Lung (tissue), 16 donors: ENCODE measurements around the gene RPH3AL. TPM values are rescaled to one million over a fixed set of nuclear protein-coding genes. Genes with fewer than 3 reads are reported as not detected.

Experiments
- ATAC-seq: fragments of 200-7000 bp; cut with Tn5 transposase; one replicate; pipeline ENCODE4 v1.9.1; 2020; ENCODE audit warnings: moderate number of reproducible peaks; ENCODE audit not compliant: insufficient read depth, low FRiP score
- DNase-seq, 3 donors: peaks; one replicate each; pipeline ENCODE4 v3.0.0-alpha.2; 2013 to 2017
- H3K27ac ChIP-seq, 2 donors: one replicate each; pipeline ENCODE4 v1.5.1; 2013; ENCODE audit warnings: mild to moderate bottlenecking in 2 of 2, moderate library complexity in 2 of 2, control low read depth in 1 of 2, inconsistent platforms in 1 of 2, low read depth in 1 of 2, low read length in 1 of 2
- H3K27me3 ChIP-seq, 3 donors: one replicate each; pipeline ENCODE4 v1.5.1; 2013; ENCODE audit warnings: low read length in 2 of 3; ENCODE audit not compliant: control insufficient read depth in 3 of 3, insufficient read depth in 3 of 3
- H3K36me3 ChIP-seq, 4 donors: one replicate each; pipeline ENCODE4 v1.5.1; 2013; ENCODE audit warnings: low read length in 4 of 4, mild to moderate bottlenecking in 1 of 4, moderate library complexity in 1 of 4; ENCODE audit not compliant: control insufficient read depth in 4 of 4, insufficient read depth in 4 of 4
- H3K4me1 ChIP-seq, 5 donors: one replicate each; pipeline ENCODE4 v1.5.1; 2013; ENCODE audit warnings: low read length in 5 of 5, mild to moderate bottlenecking in 2 of 5, moderate library complexity in 1 of 5; ENCODE audit not compliant: control insufficient read depth in 5 of 5, insufficient read depth in 5 of 5
- H3K4me3 ChIP-seq: one replicate; pipeline ENCODE4 v1.5.1; 2013; ENCODE audit warnings: mild to moderate bottlenecking, control low read depth, moderate library complexity
- H3K9ac ChIP-seq, 2 donors: one replicate each; pipeline ENCODE4 v1.5.1; 2013; ENCODE audit warnings: low read length in 2 of 2, control low read depth in 1 of 2; ENCODE audit not compliant: insufficient read depth in 1 of 2
- H3K9me3 ChIP-seq, 4 donors: one replicate each; pipeline ENCODE4 v1.5.1; 2013; ENCODE audit warnings: low read length in 3 of 4, mild to moderate bottlenecking in 1 of 4, moderate library complexity in 1 of 4; ENCODE audit not compliant: control insufficient read depth in 4 of 4, insufficient read depth in 3 of 4
- WGBS, 2 donors: extraction: QIAGEN DNeasy Blood & Tissue Kit; methylation state at CpG; one replicate each; pipeline ENCODE4 v1.1.7; 2013; 5-methylcytosine and 5-hydroxymethylcytosine counted together
- long read RNA-seq, 5 donors: transcript quantifications; one replicate each; lab custom pipeline, GENCODE V29; 2026
- polyA plus RNA-seq, 2 donors: library from polyadenylated mRNA; stranded (reverse); fragments of 200-250 nt; gene quantifications; one replicate each; pipeline ENCODE4 v1.2.1, GENCODE V29; 2013
- total RNA-seq, 2 donors: library from RNA; depleted of rRNA in 1 of 2; stranded (reverse); fragments of >200 nt in 1 of 2; gene quantifications; one replicate each; pipeline ENCODE4 v1.2.1, GENCODE V29; 2014 to 2021
- TF ChIP-seq, protein P1 (sequence below): IDR thresholded peaks from 2 replicates; pipeline ENCODE4 v1.5.1; 2012; ENCODE audit warnings: mild to moderate bottlenecking; ENCODE audit errors: control extremely low read depth, extremely low read depth
- donor health status: control.
- donor health status: control.
- donor health status: Bipolar disorder and iron deficiency.
- donor health status: healthy.
- donor health status: DM: yes; HTN: yes; CAD: no.

RPH3AL gene, protein sequence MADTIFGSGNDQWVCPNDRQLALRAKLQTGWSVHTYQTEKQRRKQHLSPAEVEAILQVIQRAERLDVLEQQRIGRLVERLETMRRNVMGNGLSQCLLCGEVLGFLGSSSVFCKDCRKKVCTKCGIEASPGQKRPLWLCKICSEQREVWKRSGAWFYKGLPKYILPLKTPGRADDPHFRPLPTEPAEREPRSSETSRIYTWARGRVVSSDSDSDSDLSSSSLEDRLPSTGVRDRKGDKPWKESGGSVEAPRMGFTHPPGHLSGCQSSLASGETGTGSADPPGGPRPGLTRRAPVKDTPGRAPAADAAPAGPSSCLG
- 10 to 100 TPM; 21.1 to 76.6 TPM for total RNA-seq
- polyA plus RNA-seq, result 10 to 100 TPM; 19.5 to 22.1 TPM
- long read RNA-seq, donor 1, partial matches to known transcripts, result 5 of 7 reads
- long read RNA-seq, donor 1, other reads (novel, unspliced or antisense), result 0 of 7 reads
- long read RNA-seq, donor 2, partial matches to known transcripts, result 0 of 1 reads
- long read RNA-seq, donor 2, other reads (novel, unspliced or antisense), result 0 of 1 reads
- long read RNA-seq, donor 3, result 0 reads
- long read RNA-seq, donor 4, result 0 reads
- long read RNA-seq, donor 5, partial matches to known transcripts, result 0 of 5 reads
- long read RNA-seq, donor 5, other reads (novel, unspliced or antisense), result 5 of 5 reads

DNA sequence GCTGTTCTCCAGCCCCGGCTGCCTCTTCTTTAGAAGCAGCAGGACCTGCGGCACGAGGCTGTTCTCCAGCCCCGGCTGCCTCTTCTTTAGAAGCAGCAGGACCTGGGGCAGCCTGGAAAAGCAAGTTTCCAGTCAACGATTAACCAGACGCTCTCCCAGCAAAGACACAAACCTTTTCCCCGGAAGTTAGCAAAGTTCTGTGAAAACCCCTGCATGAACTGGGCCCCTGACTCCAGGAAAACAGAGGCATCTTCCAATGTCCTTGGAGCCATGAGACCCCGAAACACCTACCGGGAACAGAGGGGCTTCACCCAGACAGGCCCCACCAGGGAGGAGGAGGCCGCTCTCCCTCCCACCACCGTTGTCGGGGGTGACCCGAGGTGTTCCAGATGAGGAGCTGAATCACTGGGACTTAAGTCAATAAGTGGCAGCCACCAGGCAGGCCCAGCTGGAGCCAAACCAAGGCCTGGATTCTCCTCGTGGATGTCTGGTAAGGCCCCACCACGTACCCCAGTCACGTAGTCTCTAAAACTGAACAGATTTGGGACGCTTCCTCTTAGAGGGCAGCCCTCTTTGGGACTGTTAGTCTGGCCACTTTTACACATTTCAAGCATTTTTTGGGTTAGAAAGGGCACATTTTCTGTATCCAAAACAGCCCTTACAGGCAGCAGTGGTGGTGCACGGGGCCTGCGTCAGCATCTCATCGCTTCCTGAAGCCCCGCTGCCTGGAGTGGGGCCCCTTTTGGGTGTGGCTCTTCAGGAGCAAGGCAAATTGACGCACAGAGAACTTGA lies at the start of gene RPH3AL:
Gene RPH3AL, minus strand, starts transcription at position 387 of the 792 bp plus-strand sequence. CDS start 25,264 bp downstream, outside the sequence.
- Histone ChIP-seq H3K9ac (peak within 1 kb of the TSS; percentile 58 to 72), H3K36me3 (no peaks in the 10 kb centered on the region), H3K27ac (peak within 1 kb of the TSS; percentile 69 to 89), H3K27me3 (no peaks in the 10 kb centered on the region), H3K4me3 (no peak within 1 kb of the TSS), H3K9me3 (no peaks in the 10 kb centered on the region), H3K4me1 (peaks cover 0 to 40% (median 30%) of the 10 kb centered on the region in 5 donors)
- TF ChIP-seq, protein P1, sequence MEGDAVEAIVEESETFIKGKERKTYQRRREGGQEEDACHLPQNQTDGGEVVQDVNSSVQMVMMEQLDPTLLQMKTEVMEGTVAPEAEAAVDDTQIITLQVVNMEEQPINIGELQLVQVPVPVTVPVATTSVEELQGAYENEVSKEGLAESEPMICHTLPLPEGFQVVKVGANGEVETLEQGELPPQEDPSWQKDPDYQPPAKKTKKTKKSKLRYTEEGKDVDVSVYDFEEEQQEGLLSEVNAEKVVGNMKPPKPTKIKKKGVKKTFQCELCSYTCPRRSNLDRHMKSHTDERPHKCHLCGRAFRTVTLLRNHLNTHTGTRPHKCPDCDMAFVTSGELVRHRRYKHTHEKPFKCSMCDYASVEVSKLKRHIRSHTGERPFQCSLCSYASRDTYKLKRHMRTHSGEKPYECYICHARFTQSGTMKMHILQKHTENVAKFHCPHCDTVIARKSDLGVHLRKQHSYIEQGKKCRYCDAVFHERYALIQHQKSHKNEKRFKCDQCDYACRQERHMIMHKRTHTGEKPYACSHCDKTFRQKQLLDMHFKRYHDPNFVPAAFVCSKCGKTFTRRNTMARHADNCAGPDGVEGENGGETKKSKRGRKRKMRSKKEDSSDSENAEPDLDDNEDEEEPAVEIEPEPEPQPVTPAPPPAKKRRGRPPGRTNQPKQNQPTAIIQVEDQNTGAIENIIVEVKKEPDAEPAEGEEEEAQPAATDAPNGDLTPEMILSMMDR, result no peak
- ATAC-seq, result peak; percentile 43
- WGBS, 2 donors, result 37 to 50% methylated on average over 22 of the region's 22 CpGs
- DNase-seq, result peak; percentile 75 to 87 (median 81)

DNA sequence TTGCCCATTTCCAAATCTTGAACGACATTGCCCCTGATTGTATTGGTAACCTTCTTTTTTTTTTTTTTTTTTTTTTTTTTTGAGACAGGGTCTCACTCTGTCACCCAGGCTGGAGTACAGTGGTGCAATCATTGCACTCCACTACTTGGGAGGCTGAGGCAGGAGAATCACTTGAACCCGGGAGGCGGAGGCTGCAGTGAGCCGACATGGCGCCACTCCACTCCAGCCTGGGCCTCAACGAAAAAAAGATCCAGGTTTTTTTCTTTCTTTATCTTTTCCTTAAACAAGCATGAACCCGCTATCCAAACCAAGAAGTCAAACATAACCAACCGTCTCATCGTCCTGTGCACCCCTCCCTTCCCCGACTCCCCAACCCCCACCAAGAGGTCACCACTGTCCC lies 47.6 kb upstream of the RPH3AL start:
- Histone ChIP-seq H3K9me3 (no peaks in the 10 kb centered on the region), H3K4me3 (no peak overlapping the region), H3K36me3 (no peaks in the 10 kb centered on the region), H3K4me1 (peaks cover 0 to 5% (median 0%) of the 10 kb centered on the region in 5 donors), H3K9ac (no peak overlapping the region), H3K27me3 (no peaks in the 10 kb centered on the region), H3K27ac (no peak overlapping the region)
- ATAC-seq (no peak), DNase-seq (no peak)
- TF ChIP-seq, protein P1, result no peak
- 66 to 97% methylated on average over 10 of the region's 10 CpGs for WGBS, 2 donors

DNA sequence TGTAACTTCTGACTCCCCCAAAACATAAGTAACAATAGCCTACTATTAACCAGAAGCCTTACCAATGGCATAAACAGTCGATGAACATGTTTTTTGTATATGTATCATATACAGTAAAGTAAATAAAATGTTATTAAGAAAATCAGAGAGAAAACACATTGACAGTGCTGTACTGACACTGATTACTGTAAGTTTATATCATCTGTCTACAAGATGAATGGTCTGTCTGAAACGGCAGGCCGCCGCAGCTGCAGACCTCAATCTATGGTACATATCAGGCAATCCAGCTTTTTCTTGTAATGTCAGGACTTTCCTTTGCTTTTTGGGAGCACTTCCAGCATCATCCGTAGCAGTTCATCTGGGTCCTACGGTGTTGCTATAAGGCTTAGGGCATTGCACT lies 44.2 kb upstream of the RPH3AL start:
- Histone ChIP-seq H3K36me3 (no peaks in the 10 kb centered on the region), H3K9ac (peak overlapping the region in 1 of 2 donors; percentile 19), H3K4me1 (peaks cover 0 to 5% (median 2%) of the 10 kb centered on the region in 5 donors), H3K4me3 (no peak overlapping the region), H3K27me3 (no peaks in the 10 kb centered on the region), H3K27ac (no peak overlapping the region), H3K9me3 (no peaks in the 10 kb centered on the region)
- peak in 2 of 3 donors; percentile 40 to 67 for DNase-seq
- TF ChIP-seq, protein P1, result no peak
- 69 to 80% methylated on average over 6 of the region's 6 CpGs for WGBS, 2 donors
- ATAC-seq, result no peak
